Measurements from ENCODE around the gene SYCE1. TPM values are rescaled to one million over a fixed set of nuclear protein-coding genes. Genes with fewer than 3 reads are reported as not detected.
A peak's percentile ranks its signal among the peaks of the same experiment; 100 is the strongest.
"Not testable (repeated sequence)": the region's sequence is repeated elsewhere in the genome, so short reads cannot be mapped to it uniquely, and the experiment has no call there.

SYCE1 gene
- polyA plus RNA-seq, 2 donors = 0.39 to 2.2 TPM

DNA sequence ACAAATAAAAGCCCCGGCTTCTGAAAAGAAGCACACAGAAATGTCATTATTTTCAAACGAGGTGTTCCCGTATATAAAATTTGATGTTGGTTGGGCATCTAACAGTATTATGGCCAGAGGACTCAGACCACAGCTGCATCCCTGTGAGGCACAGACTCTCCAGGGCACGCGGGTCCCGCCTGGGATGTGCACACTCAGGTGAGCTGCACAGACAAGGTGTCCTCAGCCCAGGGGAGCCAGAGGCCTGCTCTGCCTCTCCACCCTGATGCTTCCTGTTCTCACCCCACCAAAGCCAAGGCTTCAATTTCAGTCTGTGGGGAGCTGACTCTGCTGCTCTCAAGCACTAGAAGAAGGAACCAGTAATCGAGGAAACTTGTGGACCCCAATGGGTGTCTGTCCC, 39.9 kb downstream of the SYCE1 start:
- Histone ChIP-seq H3K9me3 (ENCODE audit: control insufficient read depth in 2 of 2, insufficient read depth in 1 of 2, low read depth in 1 of 2, low read length in 1 of 2) (peaks cover 0 to 8% of the 10 kb centered on the region in 2 donors), H3K27ac (ENCODE audit: low read depth in 2 of 2, low read length in 1 of 2) (peak overlapping the region in 1 of 2 donors; percentile 52), H3K27me3 (ENCODE audit: control insufficient read depth in 1 of 2, insufficient read depth in 2 of 2, low read length in 2 of 2) (peaks cover 0 to 6% of the 10 kb centered on the region in 2 donors), H3K4me3 (ENCODE audit: low read depth in 1 of 2, low read length in 2 of 2) (no peak overlapping the region), H3K36me3 (ENCODE audit: control insufficient read depth in 2 of 2, insufficient read depth in 2 of 2, low read length in 1 of 2) (no peaks in the 10 kb centered on the region), H3K4me1 (ENCODE audit: control insufficient read depth in 2 of 2, insufficient read depth in 2 of 2, low read length in 1 of 2) (peaks cover 4 to 18% of the 10 kb centered on the region in 2 donors)
- 90 to 91% methylated on average over 7 of the region's 7 CpGs for WGBS, 2 donors

DNA sequence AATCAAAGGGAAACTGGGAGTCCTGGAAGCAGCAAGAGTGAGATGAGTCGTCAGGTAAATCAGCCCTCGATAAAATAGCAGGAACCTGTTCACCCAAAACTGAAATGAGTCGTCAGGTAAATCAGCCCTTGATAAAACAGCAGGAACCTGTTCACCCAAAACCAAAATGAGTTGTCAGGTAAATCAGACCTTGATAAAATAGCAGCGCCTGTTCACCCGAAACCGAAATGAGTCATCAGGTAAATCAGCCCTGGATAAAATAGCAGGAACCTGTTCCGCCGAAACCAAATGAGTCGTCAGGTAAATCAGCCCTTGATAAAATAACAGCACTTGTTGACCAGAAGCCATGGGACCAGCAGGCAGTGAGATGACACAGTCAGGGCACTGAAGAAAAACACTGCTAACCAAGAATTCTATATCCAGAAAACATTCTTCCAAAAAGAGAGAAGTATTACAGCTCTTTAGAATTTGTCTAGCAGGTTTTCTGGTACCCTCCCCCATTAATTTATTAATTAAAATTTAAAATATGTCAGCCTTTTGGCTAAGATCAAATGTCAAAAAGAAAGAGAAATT, 41.7 kb downstream of the SYCE1 start:
- Histone ChIP-seq H3K9me3 (ENCODE audit: control insufficient read depth in 2 of 2, insufficient read depth in 1 of 2, low read depth in 1 of 2, low read length in 1 of 2) (peaks cover 0 to 8% of the 10 kb centered on the region in 2 donors), H3K27me3 (ENCODE audit: control insufficient read depth in 1 of 2, insufficient read depth in 2 of 2, low read length in 2 of 2) (peaks cover 0 to 3% of the 10 kb centered on the region in 2 donors), H3K4me1 (ENCODE audit: control insufficient read depth in 2 of 2, insufficient read depth in 2 of 2, low read length in 1 of 2) (peaks cover 4 to 8% of the 10 kb centered on the region in 2 donors), H3K4me3 (ENCODE audit: low read depth in 1 of 2, low read length in 2 of 2) (peak overlapping the region in 1 of 2 donors; percentile 64), H3K36me3 (ENCODE audit: control insufficient read depth in 2 of 2, insufficient read depth in 2 of 2, low read length in 1 of 2) (no peaks in the 10 kb centered on the region), H3K27ac (ENCODE audit: low read depth in 2 of 2, low read length in 1 of 2) (peak overlapping the region; percentile 12 to 56)
- 57 to 64% methylated on average over 9 of the region's 9 CpGs for WGBS, 2 donors

DNA sequence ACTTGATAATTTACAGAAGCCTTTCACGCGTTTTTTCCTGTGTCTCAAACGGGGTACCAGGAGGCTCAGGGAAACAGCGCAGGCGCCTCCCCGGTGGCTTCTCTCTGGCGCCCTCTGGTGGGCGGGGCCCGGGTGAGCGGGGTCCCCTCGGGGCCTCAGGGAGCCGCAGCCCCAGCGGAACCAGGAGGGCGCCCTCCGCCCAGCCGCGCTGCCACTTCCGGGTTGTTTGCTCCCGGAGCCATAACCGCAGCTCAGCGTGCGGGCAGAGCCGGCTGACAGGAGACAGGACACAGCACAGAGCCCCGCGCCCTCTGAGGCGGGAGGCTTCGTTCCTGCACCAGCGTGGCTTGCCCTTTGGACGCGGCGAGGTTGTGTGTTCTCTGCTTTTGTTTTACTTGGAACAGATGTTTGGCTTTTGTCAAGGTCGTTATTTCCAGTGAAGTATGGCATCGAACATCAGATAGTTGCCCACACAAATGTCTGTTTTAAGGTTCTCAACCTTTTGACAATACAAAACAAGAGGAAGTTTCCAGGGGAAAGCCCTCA, 45.1 kb downstream of the SYCE1 start:
- peak overlapping the region; percentile 4 to 40 for H3K27ac ChIP-seq (ENCODE audit: low read depth in 2 of 2, low read length in 1 of 2)
- H3K36me3 ChIP-seq (ENCODE audit: control insufficient read depth in 2 of 2, insufficient read depth in 2 of 2, low read length in 1 of 2) = no peaks in the 10 kb centered on the region
- H3K9me3 ChIP-seq (ENCODE audit: control insufficient read depth in 2 of 2, insufficient read depth in 1 of 2, low read depth in 1 of 2, low read length in 1 of 2) = peaks cover 0 to 5% of the 10 kb centered on the region in 2 donors
- WGBS, 2 donors = 2 to 3% methylated on average over 33 of the region's 33 CpGs
- no peaks in the 10 kb centered on the region for H3K4me1 ChIP-seq (ENCODE audit: control insufficient read depth in 2 of 2, insufficient read depth in 2 of 2, low read length in 1 of 2)
- peak overlapping the region; percentile 51 to 68 for H3K4me3 ChIP-seq (ENCODE audit: low read depth in 1 of 2, low read length in 2 of 2)
- no peaks in the 10 kb centered on the region for H3K27me3 ChIP-seq (ENCODE audit: control insufficient read depth in 1 of 2, insufficient read depth in 2 of 2, low read length in 2 of 2)

DNA sequence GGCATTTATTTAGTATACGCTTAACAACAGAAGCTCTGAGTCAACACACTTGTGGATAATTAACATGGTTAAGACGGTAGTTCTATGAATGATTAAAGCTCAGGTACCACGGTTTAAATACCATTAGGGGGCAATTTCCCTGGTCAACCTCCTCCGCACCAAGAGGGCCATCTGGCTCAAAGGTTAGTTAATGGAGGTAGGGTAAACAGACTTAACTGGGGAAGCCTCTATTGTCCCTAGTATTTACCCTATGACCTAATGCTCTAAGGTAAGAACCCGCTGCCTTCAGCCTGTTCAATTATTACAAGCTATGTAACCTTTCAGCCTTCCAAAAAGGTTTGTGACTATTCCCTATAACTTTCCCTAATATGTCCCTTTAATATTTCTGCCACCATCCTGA, 46.9 kb downstream of the SYCE1 start:
- not testable (repeated sequence) for H3K36me3 ChIP-seq (ENCODE audit: control insufficient read depth in 2 of 2, insufficient read depth in 2 of 2, low read length in 1 of 2); H3K27ac ChIP-seq (ENCODE audit: low read depth in 2 of 2, low read length in 1 of 2); H3K9me3 ChIP-seq (ENCODE audit: control insufficient read depth in 2 of 2, insufficient read depth in 1 of 2, low read depth in 1 of 2, low read length in 1 of 2); H3K27me3 ChIP-seq (ENCODE audit: control insufficient read depth in 1 of 2, insufficient read depth in 2 of 2, low read length in 2 of 2); H3K4me3 ChIP-seq (ENCODE audit: low read depth in 1 of 2, low read length in 2 of 2); H3K4me1 ChIP-seq (ENCODE audit: control insufficient read depth in 2 of 2, insufficient read depth in 2 of 2, low read length in 1 of 2)
- 74 to 82% methylated on average over 5 of the region's 5 CpGs for WGBS, 2 donors

DNA sequence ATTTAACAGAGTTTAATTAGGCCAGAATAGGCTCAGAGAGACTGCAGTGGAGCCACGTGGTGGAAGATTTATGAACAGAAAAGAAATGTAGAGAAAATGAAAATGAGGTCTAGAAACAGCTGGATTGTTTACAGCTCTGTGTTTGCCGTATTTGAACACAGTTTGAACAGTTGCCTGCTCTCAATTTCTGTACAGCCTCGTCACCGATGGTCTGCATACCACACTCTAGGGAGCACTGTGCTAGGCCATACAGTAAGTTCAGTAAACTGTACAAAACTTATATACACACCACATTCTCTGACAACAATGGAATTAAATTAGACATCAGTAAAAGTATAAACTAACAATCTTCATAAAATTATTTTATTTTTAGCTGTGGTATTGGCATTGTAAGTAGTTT, 49.3 kb downstream of the SYCE1 start:
- 50 to 56% methylated on average over 4 of the region's 4 CpGs for WGBS, 2 donors
- H3K4me1 ChIP-seq (ENCODE audit: control insufficient read depth in 2 of 2, insufficient read depth in 2 of 2, low read length in 1 of 2) = no peaks in the 10 kb centered on the region
- no peaks in the 10 kb centered on the region for H3K9me3 ChIP-seq (ENCODE audit: control insufficient read depth in 2 of 2, insufficient read depth in 1 of 2, low read depth in 1 of 2, low read length in 1 of 2)
- H3K27ac ChIP-seq (ENCODE audit: low read depth in 2 of 2, low read length in 1 of 2) = no peak overlapping the region
- no peak overlapping the region for H3K4me3 ChIP-seq (ENCODE audit: low read depth in 1 of 2, low read length in 2 of 2)
- no peaks in the 10 kb centered on the region for H3K27me3 ChIP-seq (ENCODE audit: control insufficient read depth in 1 of 2, insufficient read depth in 2 of 2, low read length in 2 of 2)
- no peaks in the 10 kb centered on the region for H3K36me3 ChIP-seq (ENCODE audit: control insufficient read depth in 2 of 2, insufficient read depth in 2 of 2, low read length in 1 of 2)

DNA sequence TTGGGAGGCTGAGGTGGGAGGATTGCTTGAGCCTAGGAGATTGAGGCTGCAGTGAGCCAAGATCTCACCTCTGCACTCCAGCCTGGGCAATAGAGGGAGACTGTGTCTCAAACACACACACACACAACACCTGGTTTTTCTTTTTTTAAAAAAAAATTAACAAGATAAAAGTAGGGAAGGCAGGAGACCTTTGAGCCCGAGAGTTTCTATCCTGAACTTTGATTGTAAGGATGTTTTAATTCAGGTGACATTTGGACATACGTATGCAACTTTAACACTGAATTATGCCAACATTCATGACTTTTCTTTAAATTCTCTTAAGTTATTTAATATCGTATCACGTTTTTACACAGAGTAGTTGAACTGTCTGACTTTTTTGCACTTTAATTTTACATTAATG, 49.9 kb downstream of the SYCE1 start:
- Histone ChIP-seq H3K4me3 (ENCODE audit: low read depth in 1 of 2, low read length in 2 of 2) (no peak overlapping the region), H3K9me3 (ENCODE audit: control insufficient read depth in 2 of 2, insufficient read depth in 1 of 2, low read depth in 1 of 2, low read length in 1 of 2) (no peaks in the 10 kb centered on the region), H3K27ac (ENCODE audit: low read depth in 2 of 2, low read length in 1 of 2) (no peak overlapping the region), H3K36me3 (ENCODE audit: control insufficient read depth in 2 of 2, insufficient read depth in 2 of 2, low read length in 1 of 2) (peaks cover 0 to 2% of the 10 kb centered on the region in 2 donors), H3K27me3 (ENCODE audit: control insufficient read depth in 1 of 2, insufficient read depth in 2 of 2, low read length in 2 of 2) (no peaks in the 10 kb centered on the region), H3K4me1 (ENCODE audit: control insufficient read depth in 2 of 2, insufficient read depth in 2 of 2, low read length in 1 of 2) (no peaks in the 10 kb centered on the region)
- WGBS, 2 donors = 75 to 77% methylated on average over 4 of the region's 4 CpGs

DNA sequence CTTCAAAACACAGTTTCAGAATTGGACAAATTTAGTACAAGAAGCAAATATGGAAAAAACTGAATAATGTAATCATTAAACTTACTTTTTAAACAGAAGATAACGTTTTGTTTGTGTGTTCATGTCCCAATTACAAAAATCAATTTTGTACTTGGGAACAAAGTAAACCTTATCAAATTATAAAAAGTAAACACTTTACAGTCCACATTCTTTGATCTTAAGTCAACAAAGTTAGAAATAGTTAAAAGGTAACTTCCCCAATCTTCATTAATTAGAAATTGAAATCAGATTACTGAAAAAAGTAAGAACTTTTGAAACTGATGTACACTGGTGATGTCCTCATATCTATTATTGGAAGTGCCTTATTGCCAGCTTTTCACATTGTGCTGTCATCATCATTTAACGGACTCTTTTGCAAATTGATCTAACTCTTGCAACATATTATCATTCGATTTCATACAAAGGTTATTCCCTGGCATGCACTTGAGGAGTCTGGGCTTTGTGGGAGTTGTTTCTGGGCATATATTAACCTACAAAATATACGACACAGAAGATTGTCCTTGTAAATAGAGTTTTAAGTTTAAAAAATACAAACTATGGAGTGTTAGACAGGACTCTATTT, 53.4 kb downstream of the SYCE1 start:
- no peak overlapping the region for H3K27ac ChIP-seq (ENCODE audit: low read depth in 2 of 2, low read length in 1 of 2)
- no peaks in the 10 kb centered on the region for H3K27me3 ChIP-seq (ENCODE audit: control insufficient read depth in 1 of 2, insufficient read depth in 2 of 2, low read length in 2 of 2)
- 39 to 51% methylated on average over 4 of the region's 4 CpGs for whole genome bisulfite sequencing, 2 donors
- peaks cover 0 to 2% of the 10 kb centered on the region in 2 donors for H3K9me3 ChIP-seq (ENCODE audit: control insufficient read depth in 2 of 2, insufficient read depth in 1 of 2, low read depth in 1 of 2, low read length in 1 of 2)
- peaks cover 0 to 3% of the 10 kb centered on the region in 2 donors for H3K36me3 ChIP-seq (ENCODE audit: control insufficient read depth in 2 of 2, insufficient read depth in 2 of 2, low read length in 1 of 2)
- no peaks in the 10 kb centered on the region for H3K4me1 ChIP-seq (ENCODE audit: control insufficient read depth in 2 of 2, insufficient read depth in 2 of 2, low read length in 1 of 2)
- H3K4me3 ChIP-seq (ENCODE audit: low read depth in 1 of 2, low read length in 2 of 2) = no peak overlapping the region

DNA sequence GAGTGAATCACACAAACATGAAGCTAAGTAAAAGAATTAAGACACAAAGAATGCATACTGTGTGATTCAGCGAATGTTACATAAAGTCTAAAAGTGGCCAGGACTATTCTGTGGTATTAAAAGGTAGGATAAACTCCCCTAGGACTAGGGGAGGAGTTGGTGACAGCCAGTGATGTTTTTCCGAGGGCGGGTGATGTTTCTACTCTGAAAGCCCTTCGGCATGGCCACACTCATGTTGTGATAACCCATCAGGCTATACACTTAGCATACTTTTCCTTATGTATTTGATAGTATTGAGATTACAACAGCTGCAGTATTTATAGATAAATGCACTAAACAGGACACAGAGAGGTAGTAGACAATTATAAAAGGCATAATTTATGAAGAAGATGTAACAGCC, 54.0 kb downstream of the SYCE1 start:
- H3K36me3 ChIP-seq (ENCODE audit: control insufficient read depth in 2 of 2, insufficient read depth in 2 of 2, low read length in 1 of 2) = peaks cover 0 to 4% of the 10 kb centered on the region in 2 donors
- WGBS, 2 donors = 65 to 78% methylated on average over 4 of the region's 4 CpGs

DNA sequence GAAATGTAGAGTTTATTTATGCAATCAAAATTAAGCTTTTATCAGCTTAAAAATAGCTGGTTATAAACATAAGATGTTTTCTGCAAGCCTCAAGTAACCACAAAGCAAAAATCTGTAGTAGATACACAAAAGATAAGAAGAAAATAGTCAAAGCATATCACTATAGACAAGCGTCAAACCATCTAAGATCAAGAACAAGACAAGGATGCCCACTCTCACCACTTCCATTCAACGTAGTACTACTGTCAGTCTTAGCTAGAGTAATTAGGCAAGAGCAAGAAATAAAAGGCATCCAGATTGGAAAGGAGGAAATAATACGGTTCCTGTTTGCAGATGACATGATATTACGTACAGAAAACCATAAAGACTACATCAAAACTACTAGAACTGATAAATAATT, 55.7 kb downstream of the SYCE1 start:
- peaks cover 0 to 2% of the 10 kb centered on the region in 2 donors for H3K9me3 ChIP-seq (ENCODE audit: control insufficient read depth in 2 of 2, insufficient read depth in 1 of 2, low read depth in 1 of 2, low read length in 1 of 2)
- no peaks in the 10 kb centered on the region for H3K4me1 ChIP-seq (ENCODE audit: control insufficient read depth in 2 of 2, insufficient read depth in 2 of 2, low read length in 1 of 2)
- no peaks in the 10 kb centered on the region for H3K27me3 ChIP-seq (ENCODE audit: control insufficient read depth in 1 of 2, insufficient read depth in 2 of 2, low read length in 2 of 2)
- WGBS, 2 donors = 77 to 82% methylated on average over 4 of the region's 4 CpGs
- peaks cover 0 to 4% of the 10 kb centered on the region in 2 donors for H3K36me3 ChIP-seq (ENCODE audit: control insufficient read depth in 2 of 2, insufficient read depth in 2 of 2, low read length in 1 of 2)
- no peak overlapping the region for H3K4me3 ChIP-seq (ENCODE audit: low read depth in 1 of 2, low read length in 2 of 2)
- H3K27ac ChIP-seq (ENCODE audit: low read depth in 2 of 2, low read length in 1 of 2) = no peak overlapping the region

More for the DNA sequence above, 54.0 kb downstream of the SYCE1 start:
- no peak overlapping the region for H3K4me3 ChIP-seq (ENCODE audit: low read depth in 1 of 2, low read length in 2 of 2)
- no peaks in the 10 kb centered on the region for H3K4me1 ChIP-seq (ENCODE audit: control insufficient read depth in 2 of 2, insufficient read depth in 2 of 2, low read length in 1 of 2)
- no peak overlapping the region for H3K27ac ChIP-seq (ENCODE audit: low read depth in 2 of 2, low read length in 1 of 2)
- peaks cover 0 to 2% of the 10 kb centered on the region in 2 donors for H3K9me3 ChIP-seq (ENCODE audit: control insufficient read depth in 2 of 2, insufficient read depth in 1 of 2, low read depth in 1 of 2, low read length in 1 of 2)
- H3K27me3 ChIP-seq (ENCODE audit: control insufficient read depth in 1 of 2, insufficient read depth in 2 of 2, low read length in 2 of 2) = no peaks in the 10 kb centered on the region

Data from esophagus (tissue), 2 donors.